Measurements from ENCODE around the gene DELE1. TPM values are rescaled to one million over a fixed set of nuclear protein-coding genes. Genes with fewer than 3 reads are reported as not detected.

DELE1 gene, protein sequence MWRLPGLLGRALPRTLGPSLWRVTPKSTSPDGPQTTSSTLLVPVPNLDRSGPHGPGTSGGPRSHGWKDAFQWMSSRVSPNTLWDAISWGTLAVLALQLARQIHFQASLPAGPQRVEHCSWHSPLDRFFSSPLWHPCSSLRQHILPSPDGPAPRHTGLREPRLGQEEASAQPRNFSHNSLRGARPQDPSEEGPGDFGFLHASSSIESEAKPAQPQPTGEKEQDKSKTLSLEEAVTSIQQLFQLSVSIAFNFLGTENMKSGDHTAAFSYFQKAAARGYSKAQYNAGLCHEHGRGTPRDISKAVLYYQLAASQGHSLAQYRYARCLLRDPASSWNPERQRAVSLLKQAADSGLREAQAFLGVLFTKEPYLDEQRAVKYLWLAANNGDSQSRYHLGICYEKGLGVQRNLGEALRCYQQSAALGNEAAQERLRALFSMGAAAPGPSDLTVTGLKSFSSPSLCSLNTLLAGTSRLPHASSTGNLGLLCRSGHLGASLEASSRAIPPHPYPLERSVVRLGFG
- 43.0 to 58.2 TPM (median 56.9 TPM) in 5 replicates for total RNA-seq (2022; extraction: Qiagen RNA extraction; ENCODE audit: low read depth)

DNA sequence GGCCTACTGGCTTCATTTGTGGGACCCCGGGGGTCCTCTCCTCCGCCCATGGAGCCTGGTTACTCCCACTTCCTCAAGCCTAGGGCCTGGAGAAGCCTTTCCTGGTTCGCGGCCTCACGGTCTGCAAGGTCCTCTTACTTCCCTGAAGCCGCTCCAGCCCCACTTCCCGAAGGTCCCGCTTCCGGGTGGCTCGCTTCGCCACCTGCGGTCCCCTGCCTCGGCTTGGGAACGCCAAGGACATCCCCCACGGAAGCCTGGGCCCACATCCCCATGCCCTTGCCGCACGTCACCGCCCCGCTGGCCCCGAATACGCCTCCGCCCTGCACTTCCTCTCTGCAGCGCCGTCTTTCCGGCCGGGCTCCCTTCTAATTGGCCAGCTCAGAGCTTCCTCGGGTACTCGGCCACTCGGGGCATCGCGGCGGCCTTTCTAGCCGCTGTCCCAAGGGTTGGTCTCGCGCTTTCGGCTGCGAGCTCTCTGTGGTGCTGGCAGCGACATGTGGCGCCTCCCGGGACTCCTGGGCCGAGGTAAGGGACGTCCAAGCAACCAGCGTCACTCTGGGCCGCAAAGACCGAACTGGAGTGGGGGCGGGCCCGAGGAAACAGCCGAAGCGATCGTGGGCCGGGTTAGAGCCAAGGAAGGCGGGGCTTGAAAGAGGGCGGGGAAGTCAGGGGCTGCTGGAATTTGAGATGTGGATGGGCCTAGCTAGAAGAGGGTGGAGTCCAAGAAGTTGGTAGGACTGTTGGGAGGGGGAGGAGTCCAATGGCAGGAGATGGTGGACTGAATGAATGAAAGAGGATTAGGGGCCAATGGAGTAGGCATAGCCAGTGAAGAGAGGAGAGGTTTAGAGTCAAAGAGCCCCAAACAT, at the start of gene DELE1:
Gene DELE1 (plus strand): TSS at position 424 of the 866 bp plus-strand sequence. CDS start 71 bp downstream, at position 495.

DNA sequence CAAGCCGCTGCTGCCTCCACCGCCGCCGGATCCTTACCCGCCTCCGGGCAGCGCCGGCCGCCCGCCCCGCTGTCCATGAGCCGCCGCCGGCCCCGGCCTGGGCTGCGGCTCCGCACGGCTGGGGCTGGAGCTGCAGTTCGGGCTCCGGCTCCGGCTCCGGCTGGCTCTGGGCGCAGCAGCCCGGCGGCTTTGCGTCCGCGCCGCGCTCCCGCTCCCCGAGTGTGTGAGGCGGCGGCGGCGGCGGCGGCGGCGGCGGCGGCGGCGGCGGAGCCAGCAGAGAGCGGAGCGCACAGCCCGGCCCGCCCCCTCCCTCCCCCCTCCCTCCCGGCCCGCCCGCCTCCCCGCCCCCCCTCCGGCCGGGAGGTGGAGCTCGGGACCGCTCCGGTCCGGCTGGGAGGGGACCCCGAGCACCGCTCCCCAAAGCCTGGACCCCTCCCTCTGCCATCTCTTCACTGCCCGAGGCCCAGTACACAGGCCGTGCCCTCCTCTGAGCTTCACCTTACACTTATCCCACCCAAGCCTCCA, 45.4 kb upstream of the DELE1 start, which contains the start of gene PCDH1:
Gene PCDH1 (minus strand): TSS at position 225 of the 525 bp plus-strand sequence. CDS start 148 bp downstream, at position 77.

DNA sequence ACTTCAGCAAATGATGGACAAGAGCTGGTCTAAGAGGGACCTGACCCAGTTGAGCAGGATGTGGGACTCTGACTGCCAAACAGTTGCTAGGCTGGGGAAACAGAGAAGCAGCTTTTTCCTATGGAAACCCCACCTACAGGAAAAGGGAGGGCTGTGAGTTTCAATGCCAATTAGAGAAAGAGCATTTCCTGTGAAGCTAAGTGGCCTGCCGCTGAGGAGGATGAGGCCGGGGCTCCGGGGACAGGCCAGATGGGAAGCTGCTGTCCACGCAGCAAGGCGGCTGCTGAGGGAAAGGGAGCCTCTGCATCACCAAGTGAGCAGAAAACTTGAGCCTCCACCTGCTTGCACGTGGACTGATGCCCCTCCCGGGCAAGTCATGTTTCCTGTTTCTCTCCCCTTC, 34.4 kb downstream of the DELE1 start, which contains the start of gene PCDH12:
Gene PCDH12 (minus strand): TSS at position 90 of the 400 bp plus-strand sequence. CDS start 351 bp downstream, outside the sequence.

DNA sequence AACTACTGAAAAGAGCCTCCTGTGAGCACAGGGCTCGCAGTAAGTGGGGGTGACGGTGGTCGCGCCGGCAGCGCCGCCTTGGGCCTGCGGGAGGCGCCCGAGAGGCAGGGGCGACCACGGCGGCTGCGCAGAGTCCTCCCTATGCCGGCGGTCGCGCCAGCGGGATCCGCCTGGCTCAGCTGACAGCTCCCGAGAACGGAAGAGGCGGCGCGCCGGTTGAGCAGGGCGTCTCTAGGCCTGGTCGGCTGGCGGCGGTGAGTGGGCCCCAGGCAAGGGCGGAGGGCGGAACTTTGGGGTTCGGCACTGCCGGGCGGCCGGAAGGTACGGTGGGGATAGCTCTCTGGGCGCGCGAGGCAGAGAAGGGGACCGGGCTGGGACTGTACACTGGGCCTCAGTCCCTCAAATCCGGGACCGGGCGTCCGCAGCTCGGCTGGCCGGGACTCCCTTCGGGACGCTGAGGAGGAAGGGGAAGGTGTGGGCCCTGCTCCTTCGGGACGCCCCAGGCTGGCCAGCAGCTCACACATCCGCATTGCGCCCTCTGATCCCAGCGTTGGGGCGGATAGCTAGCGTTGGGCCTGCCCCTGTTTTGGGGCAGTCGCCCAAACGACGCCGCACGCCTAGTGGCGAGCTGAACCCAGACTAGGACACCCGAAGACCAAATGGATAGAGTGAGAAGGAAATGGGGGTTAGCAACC, 45.4 kb downstream of the DELE1 start, which contains the start of gene RNF14:
Gene RNF14 (plus strand): TSS at position 192 of the 695 bp plus-strand sequence. CDS start 4,484 bp downstream, outside the sequence.

Other genes starting within 250 kb of the DELE1 start
- 3.8 to 6.2 TPM (median 4.9 TPM) in 5 replicates for gene ARAP3, start 241.6 kb upstream of the DELE1 start, total RNA-seq (2022; extraction: Qiagen RNA extraction; ENCODE audit: low read depth)
- 1.5 to 2.7 TPM (median 1.9 TPM) in 5 replicates for gene PCDH1, start 45.5 kb upstream of the DELE1 start, total RNA-seq (2022; extraction: Qiagen RNA extraction; ENCODE audit: low read depth)
- gene PCDH12, start 34.3 kb downstream of the DELE1 start, total RNA-seq (2022; extraction: Qiagen RNA extraction; ENCODE audit: low read depth) = 0.02 to 0.29 TPM in 2 of 5 replicates, not detected in the others
- gene RNF14, start 45.2 kb downstream of the DELE1 start, total RNA-seq (2022; extraction: Qiagen RNA extraction; ENCODE audit: low read depth) = 40.4 to 55.8 TPM (median 47.0 TPM) in 5 replicates
- 70.8 to 85.1 TPM (median 79.0 TPM) in 5 replicates for gene GNPDA1, start 89.2 kb downstream of the DELE1 start, total RNA-seq (2022; extraction: Qiagen RNA extraction; ENCODE audit: low read depth)
- 47.2 to 52.3 TPM (median 49.0 TPM) in 5 replicates for gene NDFIP1, start 184.9 kb downstream of the DELE1 start, total RNA-seq (2022; extraction: Qiagen RNA extraction; ENCODE audit: low read depth)

All from A549 treated with CpdA at 1 μM for 4 hours (cell line).